A549 (cell line): Measurements from ENCODE around the gene TMIGD1.

Experiments
- CBX8 ChIP-seq: fragments of 200-600 bp; sonication (generic); IDR thresholded peaks from 2 replicates; pipeline ENCODE4 v1.6.1; 2016
- CEBPB ChIP-seq, 2 experiments: fragments of >200 bp in 1 of 2; sonication (Bioruptor Twin) in 1 of 2; formaldehyde crosslinking in 1 of 2; IDR thresholded peaks; 2 replicates each; pipeline ENCODE4 v1.6.1; 2012 to 2016
- FOSL2 ChIP-seq, 2 experiments: fragments of 450-650 bp in 1 of 2; fragments of >200 bp in 1 of 2; sonication (Bioruptor Twin) in 1 of 2; formaldehyde crosslinking; IDR thresholded peaks; 2 replicates each; pipeline versions ENCODE4 v1.5.0 to v1.6.1; 2016 to 2020; ENCODE audit warnings: mild to moderate bottlenecking in 1 of 2, moderate library complexity in 1 of 2
- KDM1A ChIP-seq: fragments of 200-600 bp; sonication (generic); IDR thresholded peaks from 2 replicates; pipeline ENCODE4 v1.6.1; 2016; ENCODE audit warnings: low read depth, mild to moderate bottlenecking
- POLR2A ChIP-seq: IDR thresholded peaks from 2 replicates; pipeline ENCODE4 v1.6.1; 2012; ENCODE audit warnings: mild to moderate bottlenecking, low read length
- RAD21 ChIP-seq, 2 experiments: fragments of >200 bp in 1 of 2; sonication (Bioruptor Twin) in 1 of 2; formaldehyde crosslinking in 1 of 2; IDR thresholded peaks in 1 of 2; conservative IDR thresholded peaks in 1 of 2; 2 replicates in 1 of 2; 3 replicates in 1 of 2; pipeline ENCODE4 v1.6.1; 2012 to 2018; ENCODE audit warnings: inconsistent platforms in 1 of 2
- RFX5 ChIP-seq: fragments of 450-650 bp; IDR thresholded peaks from 2 replicates; pipeline ENCODE4 v1.7.1; 2014; ENCODE audit warnings: antibody characterized with exemption, mild to moderate bottlenecking, moderate library complexity
- RNF2 ChIP-seq: fragments of 200-600 bp; sonication (generic); IDR thresholded peaks from 2 replicates; pipeline ENCODE4 v1.6.1; 2016; ENCODE audit warnings: low read depth, mild to moderate bottlenecking, antibody characterized with exemption, moderate library complexity, borderline replicate concordance
- TFCP2L1 ChIP-seq: fragments of 250-450 bp; sonication (Bioruptor Pico); IDR thresholded peaks from 2 replicates; pipeline ENCODE4 v1.5.0; 2021; ENCODE audit warnings: mild to moderate bottlenecking
- USF2 ChIP-seq: fragments of 450-650 bp; IDR thresholded peaks from 2 replicates; pipeline ENCODE4 v1.6.1; 2014; ENCODE audit warnings: antibody characterized with exemption
- ZC3H11A ChIP-seq: fragments of 450-650 bp; IDR thresholded peaks from 2 replicates; pipeline ENCODE4 v1.6.1; 2014; ENCODE audit warnings: antibody characterized with exemption, mild to moderate bottlenecking
- TF ChIP-seq, protein P1 (sequence below): fragments of >200 bp; sonication (Bioruptor Twin); formaldehyde crosslinking; IDR thresholded peaks from 3 replicates; pipeline ENCODE4 v1.5.1; 2016
- TF ChIP-seq, protein P2 (sequence below): fragments of 150-350 bp; IDR thresholded peaks from 2 replicates; pipeline ENCODE4 v1.6.1; 2014; ENCODE audit warnings: low read depth, mild to moderate bottlenecking, low read length
- TF ChIP-seq, protein P3 (sequence below): fragments of 250-450 bp; sonication (Bioruptor Pico); IDR thresholded peaks from 2 replicates; pipeline ENCODE4 v1.5.0; 2021; ENCODE audit warnings: mild to moderate bottlenecking, moderate library complexity, borderline replicate concordance

GRCh38 chr17:30372755-30373154 lies 38.9 kb upstream of the TMIGD1 start:
- TF ChIP-seq, protein P1, sequence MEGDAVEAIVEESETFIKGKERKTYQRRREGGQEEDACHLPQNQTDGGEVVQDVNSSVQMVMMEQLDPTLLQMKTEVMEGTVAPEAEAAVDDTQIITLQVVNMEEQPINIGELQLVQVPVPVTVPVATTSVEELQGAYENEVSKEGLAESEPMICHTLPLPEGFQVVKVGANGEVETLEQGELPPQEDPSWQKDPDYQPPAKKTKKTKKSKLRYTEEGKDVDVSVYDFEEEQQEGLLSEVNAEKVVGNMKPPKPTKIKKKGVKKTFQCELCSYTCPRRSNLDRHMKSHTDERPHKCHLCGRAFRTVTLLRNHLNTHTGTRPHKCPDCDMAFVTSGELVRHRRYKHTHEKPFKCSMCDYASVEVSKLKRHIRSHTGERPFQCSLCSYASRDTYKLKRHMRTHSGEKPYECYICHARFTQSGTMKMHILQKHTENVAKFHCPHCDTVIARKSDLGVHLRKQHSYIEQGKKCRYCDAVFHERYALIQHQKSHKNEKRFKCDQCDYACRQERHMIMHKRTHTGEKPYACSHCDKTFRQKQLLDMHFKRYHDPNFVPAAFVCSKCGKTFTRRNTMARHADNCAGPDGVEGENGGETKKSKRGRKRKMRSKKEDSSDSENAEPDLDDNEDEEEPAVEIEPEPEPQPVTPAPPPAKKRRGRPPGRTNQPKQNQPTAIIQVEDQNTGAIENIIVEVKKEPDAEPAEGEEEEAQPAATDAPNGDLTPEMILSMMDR = 0 out of 3 replicates have a peak, but pooled peaks have one; percentile 13
- TF ChIP-seq USF2 = no peak
- TF ChIP-seq RAD21 (conservative IDR thresholded peaks at IDR 0.05 in 1 of 2, IDR thresholded peaks at IDR 0.05 in 1 of 2) = peak in 1 of 2 experiments; percentile 23; a peak in 2 of 5 replicates
- TF ChIP-seq ZC3H11A = no peak
- no peak for TF ChIP-seq RNF2
- TF ChIP-seq, protein P2, sequence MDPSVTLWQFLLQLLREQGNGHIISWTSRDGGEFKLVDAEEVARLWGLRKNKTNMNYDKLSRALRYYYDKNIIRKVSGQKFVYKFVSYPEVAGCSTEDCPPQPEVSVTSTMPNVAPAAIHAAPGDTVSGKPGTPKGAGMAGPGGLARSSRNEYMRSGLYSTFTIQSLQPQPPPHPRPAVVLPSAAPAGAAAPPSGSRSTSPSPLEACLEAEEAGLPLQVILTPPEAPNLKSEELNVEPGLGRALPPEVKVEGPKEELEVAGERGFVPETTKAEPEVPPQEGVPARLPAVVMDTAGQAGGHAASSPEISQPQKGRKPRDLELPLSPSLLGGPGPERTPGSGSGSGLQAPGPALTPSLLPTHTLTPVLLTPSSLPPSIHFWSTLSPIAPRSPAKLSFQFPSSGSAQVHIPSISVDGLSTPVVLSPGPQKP = no peak
- no peak for TF ChIP-seq CEBPB (IDR thresholded peaks at IDR 0.05)
- TF ChIP-seq, protein P3, sequence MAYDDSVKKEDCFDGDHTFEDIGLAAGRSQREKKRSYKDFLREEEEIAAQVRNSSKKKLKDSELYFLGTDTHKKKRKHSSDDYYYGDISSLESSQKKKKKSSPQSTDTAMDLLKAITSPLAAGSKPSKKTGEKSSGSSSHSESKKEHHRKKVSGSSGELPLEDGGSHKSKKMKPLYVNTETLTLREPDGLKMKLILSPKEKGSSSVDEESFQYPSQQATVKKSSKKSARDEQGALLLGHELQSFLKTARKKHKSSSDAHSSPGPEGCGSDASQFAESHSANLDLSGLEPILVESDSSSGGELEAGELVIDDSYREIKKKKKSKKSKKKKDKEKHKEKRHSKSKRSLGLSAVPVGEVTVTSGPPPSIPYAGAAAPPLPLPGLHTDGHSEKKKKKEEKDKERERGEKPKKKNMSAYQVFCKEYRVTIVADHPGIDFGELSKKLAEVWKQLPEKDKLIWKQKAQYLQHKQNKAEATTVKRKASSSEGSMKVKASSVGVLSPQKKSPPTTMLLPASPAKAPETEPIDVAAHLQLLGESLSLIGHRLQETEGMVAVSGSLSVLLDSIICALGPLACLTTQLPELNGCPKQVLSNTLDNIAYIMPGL (CRISPR knock-in tag) = no peak
- TF ChIP-seq FOSL2 (IDR thresholded peaks at IDR 0.05) = no peak
- TF ChIP-seq FOSL2 (CRISPR knock-in tag; IDR thresholded peaks at IDR 0.05) = peak; percentile 45; the same call in 1 of the 2 replicates
- no peak for TF ChIP-seq CBX8
- TF ChIP-seq POLR2A = no peak
- no peak for TF ChIP-seq RFX5
- no peak for TF ChIP-seq TFCP2L1
- TF ChIP-seq KDM1A = no peak
